ENCODE measurements around the gene ALG3. TPM values are rescaled to one million over a fixed set of nuclear protein-coding genes. Genes with fewer than 3 reads are reported as not detected.
"Not testable (repeated sequence)": the region's sequence is repeated elsewhere in the genome, so short reads cannot be mapped to it uniquely, and the experiment has no call there.

The ALG3 gene
- 25.5 TPM for polyA plus RNA-seq (ENCODE audit: insufficient read length)

GRCh38 chr3:184248454-184249411 is at the start of gene ALG3:
ALG3 (minus strand) TSS chr3:184248962; CDS start chr3:184248940, 22 bp downstream.
- peak; percentile 91 for DNase-seq

DNA sequence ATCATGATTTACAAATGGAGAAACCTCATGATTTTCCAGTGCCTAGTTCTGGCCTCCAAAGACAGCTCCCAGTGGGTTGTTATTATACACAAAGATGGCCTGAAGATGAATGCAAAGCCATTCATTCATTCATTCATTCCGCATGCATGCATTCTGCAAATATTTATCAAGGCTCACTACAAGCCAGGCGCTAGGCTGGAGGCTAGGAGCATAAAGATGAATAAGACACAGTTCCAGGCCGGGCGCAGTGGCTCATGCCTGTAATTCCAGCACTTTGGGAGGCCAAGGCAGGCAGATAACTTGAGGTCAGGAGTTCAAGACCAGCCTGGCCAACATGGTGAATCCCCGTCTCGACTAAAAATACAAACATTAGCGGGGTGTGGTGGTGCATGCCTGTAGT is 47.9 kb upstream of the ALG3 start:
- DNase-seq: no peak

DNA sequence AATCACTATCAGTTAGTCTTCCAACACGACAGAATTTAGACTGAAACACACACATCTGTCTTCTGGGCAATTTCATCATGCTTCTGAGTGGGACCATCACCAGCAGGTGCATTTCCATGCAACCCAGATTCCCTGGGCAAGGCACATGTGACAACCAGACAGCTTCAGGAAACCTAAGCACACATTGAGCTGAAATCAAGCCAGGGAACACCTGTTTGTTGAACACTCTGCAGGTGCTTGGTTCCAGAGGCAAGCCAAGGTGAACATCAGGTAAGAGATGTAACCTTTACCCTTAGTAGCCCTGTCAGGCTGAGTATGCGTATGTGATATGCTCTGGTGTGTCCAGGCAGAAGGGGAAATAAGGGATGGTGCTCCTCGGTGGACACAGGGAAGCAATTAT is 47.0 kb upstream of the ALG3 start:
- no peak for DNase-seq

- DNase-seq: no peak
Observed at GRCh38 chr3:184291738-184292445, 43.1 kb upstream of the ALG3 start.

- DNase-seq: no peak
Observed at GRCh38 chr3:184291044-184291737, 42.4 kb upstream of the ALG3 start.

- no peak for DNase-seq
Observed at GRCh38 chr3:184290331-184290730, 41.6 kb upstream of the ALG3 start.

DNA sequence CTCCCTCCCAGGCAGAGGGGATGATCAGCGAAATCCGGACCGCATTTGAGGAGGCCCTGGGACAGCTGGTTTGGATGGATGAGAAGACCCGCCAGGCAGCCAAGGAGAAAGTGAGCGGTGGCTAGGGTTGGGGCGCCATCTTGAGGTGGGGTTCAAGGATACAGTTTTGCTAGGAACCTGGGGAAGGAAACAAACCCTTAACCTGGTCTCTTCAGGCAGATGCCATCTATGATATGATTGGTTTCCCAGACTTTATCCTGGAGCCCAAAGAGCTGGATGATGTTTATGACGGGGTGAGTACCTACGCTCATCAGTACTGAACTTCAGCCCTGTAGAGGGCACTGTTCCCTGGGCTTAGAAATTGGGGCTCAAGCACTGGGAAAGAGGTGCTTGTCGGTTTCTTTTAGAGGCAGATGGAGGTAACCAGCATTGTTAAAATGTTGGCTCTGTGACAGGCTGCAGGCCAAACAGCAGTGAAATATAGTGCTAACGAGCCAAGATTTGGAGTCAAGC is 40.7 kb upstream of the ALG3 start:
- DNase-seq: no peak

GRCh38 chr3:184284696-184285095 is 35.9 kb upstream of the ALG3 start:
- DNase-seq: peak; percentile 86

DNA sequence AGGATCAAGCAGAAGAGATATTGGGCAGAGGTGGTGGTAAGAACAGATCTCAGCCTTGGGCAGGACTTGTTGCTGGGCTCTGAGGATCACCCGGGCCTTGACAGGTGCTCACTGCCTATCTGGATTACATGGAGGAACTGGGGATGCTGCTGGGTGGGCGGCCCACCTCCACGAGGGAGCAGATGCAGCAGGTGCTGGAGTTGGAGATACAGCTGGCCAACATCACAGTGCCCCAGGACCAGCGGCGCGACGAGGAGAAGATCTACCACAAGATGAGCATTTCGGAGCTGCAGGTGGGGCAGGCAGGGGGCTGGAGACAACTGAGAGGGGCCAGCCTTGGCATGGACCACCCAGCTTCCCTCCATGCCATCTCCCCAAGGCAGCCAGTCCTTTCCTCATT is 34.9 kb upstream of the ALG3 start:
- DNase-seq: no peak

- DNase-seq: no peak
Observed at GRCh38 chr3:184282941-184283340, 34.2 kb upstream of the ALG3 start.

DNA sequence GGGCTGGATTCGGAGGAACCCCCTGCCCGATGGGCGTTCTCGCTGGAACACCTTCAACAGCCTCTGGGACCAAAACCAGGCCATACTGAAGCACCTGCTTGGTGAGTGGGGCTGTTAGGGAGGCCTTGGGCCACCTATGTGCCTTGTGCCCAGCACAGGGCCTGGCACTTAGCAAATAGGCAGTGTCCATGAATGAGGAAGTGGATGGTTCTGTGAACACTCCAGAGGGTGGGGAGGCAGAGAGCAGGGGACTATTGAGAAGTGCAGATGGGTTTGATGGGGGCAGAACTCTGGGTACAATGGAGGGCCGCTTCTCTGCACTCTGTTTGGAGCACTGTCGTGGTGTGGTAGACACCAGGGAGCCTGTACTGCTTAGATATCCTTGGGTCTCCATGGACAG is 28.6 kb upstream of the ALG3 start:
- no peak for DNase-seq

DNA sequence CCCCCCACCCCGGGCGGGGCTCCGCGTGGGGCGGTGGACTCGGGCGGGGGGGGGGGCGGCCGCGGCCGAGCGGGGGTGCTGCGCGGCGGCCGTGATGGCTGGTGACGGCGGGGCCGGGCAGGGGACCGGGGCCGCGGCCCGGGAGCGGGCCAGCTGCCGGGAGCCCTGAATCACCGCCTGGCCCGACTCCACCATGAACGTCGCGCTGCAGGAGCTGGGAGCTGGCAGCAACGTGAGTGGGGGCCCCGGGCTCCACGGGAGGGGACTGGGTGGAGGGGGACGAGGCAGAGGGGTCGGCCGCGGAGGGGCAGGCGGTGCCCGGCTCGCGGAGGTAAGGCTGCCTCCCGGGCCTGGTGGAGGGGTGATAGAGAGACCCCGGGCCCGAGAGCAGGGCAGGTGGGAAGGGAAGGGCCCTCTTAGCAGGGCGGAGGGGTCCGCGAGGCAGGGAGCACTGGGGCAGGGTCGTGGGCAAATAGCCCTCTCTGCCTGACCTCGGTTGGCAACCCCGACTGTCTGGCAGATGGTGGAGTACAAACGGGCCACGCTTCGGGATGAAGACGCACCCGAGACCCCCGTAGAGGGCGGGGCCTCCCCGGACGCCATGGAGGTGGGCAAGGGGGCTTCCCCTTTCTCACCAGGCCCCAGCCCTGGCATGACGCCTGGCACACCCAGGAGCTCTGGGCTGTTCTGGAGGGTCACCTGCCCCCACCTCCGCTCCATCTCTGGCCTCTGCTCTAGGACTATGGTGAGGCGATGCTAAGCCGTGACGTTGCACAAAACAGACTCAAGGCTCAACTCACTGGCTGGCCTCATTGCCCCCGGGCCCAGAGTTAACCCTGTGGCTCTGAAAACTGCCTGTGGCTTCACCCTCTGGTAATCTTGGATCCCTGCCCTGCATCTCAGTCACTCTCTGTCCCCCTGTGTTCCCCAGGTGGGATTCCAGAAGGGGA is 27.5 kb upstream of the ALG3 start, which contains the start of gene ECE2:
ECE2 (plus strand) TSS at position 62 of the 950 bp plus-strand sequence; CDS start at position 194, 132 bp downstream.
- no peak for DNase-seq

DNA sequence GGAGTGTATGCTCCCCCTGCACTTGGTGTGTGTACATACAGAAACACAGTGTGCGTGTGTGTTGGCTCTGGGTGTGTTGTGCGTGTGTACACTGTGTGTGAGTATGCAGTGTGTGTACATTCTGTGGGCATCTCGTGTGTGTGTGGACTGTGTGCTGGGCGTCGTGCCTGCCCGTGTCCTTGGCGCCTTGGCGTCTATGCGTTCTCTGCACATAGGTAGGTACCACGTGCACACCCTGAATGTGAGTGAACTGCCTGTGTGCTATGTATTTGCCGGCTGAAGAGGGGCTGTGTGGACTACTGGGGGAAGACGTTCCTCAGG is 26.6 kb upstream of the ALG3 start:
- no peak for DNase-seq

GRCh38 chr3:184272269-184272668 is 23.5 kb upstream of the ALG3 start:
- no peak for DNase-seq

- DNase-seq: not testable (repeated sequence)
Observed at GRCh38 chr3:184267249-184267648, 18.5 kb upstream of the ALG3 start.

DNA sequence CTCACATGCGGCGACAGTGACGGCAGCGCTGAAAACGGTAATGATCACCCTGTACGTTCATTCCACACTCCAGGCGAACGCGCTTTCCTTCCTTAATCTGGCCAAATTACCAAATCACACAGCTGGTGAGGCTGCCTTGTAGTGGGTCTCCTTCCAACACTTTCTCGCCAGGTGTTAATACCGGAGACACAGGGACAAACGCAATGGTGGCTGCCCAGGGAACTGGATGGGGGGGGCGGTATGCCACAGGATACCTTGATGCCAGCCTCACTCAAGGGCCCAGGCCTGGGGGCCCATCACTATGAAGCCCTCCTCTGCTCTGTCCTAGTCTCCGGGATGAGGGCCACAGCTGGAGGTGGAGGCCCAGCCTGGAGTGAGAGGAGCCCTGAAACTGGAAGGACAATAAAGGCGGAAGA is 14.0 kb upstream of the ALG3 start:
- no peak for DNase-seq

GRCh38 chr3:184261854-184262763 is 13.3 kb upstream of the ALG3 start:
- DNase-seq: no peak

- DNase-seq: no peak
Observed at GRCh38 chr3:184261270-184261853, 12.6 kb upstream of the ALG3 start, which contains the start of gene CAMK2N2. CAMK2N2 (minus strand) TSS chr3:184261553; CDS start chr3:184261285, 268 bp downstream.

- DNase-seq: no peak
Observed at GRCh38 chr3:184260724-184261269, 12.0 kb upstream of the ALG3 start.
